Panc1 (cell line): ENCODE data around the gene KIAA2012. TPM values are rescaled to one million over a fixed set of nuclear protein-coding genes. Genes with fewer than 3 reads are reported as not detected.

ENCODE experiments used
- ATAC-seq: fragments of 200-7000 bp; cut with Tn5 transposase; 2 replicates; pipeline ENCODE4 v1.9.1; 2020; ENCODE audit warnings: mild to moderate bottlenecking, moderate library complexity
- BruUV-seq: library from RNA; stranded (reverse); fragments of 400-500 nt; replicated peaks from 2 replicates; lab custom pipeline; 2021; lab: Mats Ljungman, UMichigan
- CTCF ChIA-PET: fragments of 300-600 bp; sonication (Branson Sonifier 250); formaldehyde crosslinking; loops from one replicate; lab custom pipeline; 2022; ENCODE audit warnings: antibody characterized with exemption; lab: Charles Lee
- POLR2A ChIA-PET: fragments of 300-600 bp; sonication (Branson Sonifier 250); formaldehyde crosslinking; loops from one replicate; lab custom pipeline; 2022; ENCODE audit warnings: antibody characterized with exemption; lab: Charles Lee
- DNase-seq: peaks from one replicate; pipeline ENCODE4 v3.0.0-alpha.2; 2010; ENCODE audit warnings: low read depth, low spot score
- H3K27ac ChIP-seq: 2 replicates; pipeline ENCODE4 v1.5.1; 2011; ENCODE audit warnings: mild to moderate bottlenecking, low read length, inconsistent platforms
- H3K27me3 ChIP-seq: fragments of 200-500 bp; sonication (Bioruptor generic); 2 replicates; pipeline ENCODE4 v1.6.0; 2014; ENCODE audit warnings: low read length, inconsistent platforms; ENCODE audit not compliant: control insufficient read depth, insufficient read depth
- H3K36me3 ChIP-seq: fragments of 200-500 bp; sonication (Bioruptor generic); 2 replicates; pipeline ENCODE4 v1.5.1; 2014; ENCODE audit warnings: inconsistent platforms, mild to moderate bottlenecking, low read length, moderate library complexity; ENCODE audit not compliant: control insufficient read depth, insufficient read depth
- H3K4me1 ChIP-seq: 2 replicates; pipeline ENCODE4 v1.5.1; 2011; ENCODE audit warnings: inconsistent platforms, mild to moderate bottlenecking, low read length, moderate library complexity; ENCODE audit not compliant: control insufficient read depth, insufficient read depth
- H3K4me3 ChIP-seq, 2 experiments: 2 replicates each; pipeline ENCODE4 v1.5.1; 2011 to 2012; ENCODE audit warnings: low read depth in 2 of 2, low read length in 2 of 2, mild to moderate bottlenecking in 2 of 2, inconsistent platforms in 1 of 2, moderate library complexity in 1 of 2
- H3K9me3 ChIP-seq: fragments of 200-500 bp; sonication (Bioruptor generic); 2 replicates; pipeline ENCODE4 v1.5.1; 2014; ENCODE audit warnings: low read depth, mild to moderate bottlenecking, inconsistent platforms, low read length, moderate library complexity; ENCODE audit not compliant: control insufficient read depth, insufficient read depth
- POLR2AphosphoS5 ChIP-seq: IDR thresholded peaks from 2 replicates; pipeline ENCODE4 v1.6.1; 2012; ENCODE audit warnings: mild to moderate bottlenecking, low read depth, low read length, moderate library complexity
- SIN3A ChIP-seq: IDR thresholded peaks from 2 replicates; pipeline ENCODE4 v1.6.1; 2012; ENCODE audit warnings: low read depth, mild to moderate bottlenecking, low read length, moderate library complexity, borderline replicate concordance; ENCODE audit not compliant: insufficient read depth
- TCF7L2 ChIP-seq: IDR thresholded peaks from 2 replicates; pipeline ENCODE4 v1.6.1; 2011; ENCODE audit warnings: mild to moderate bottlenecking, low read depth, low read length, inconsistent platforms
- in situ Hi-C: cut with HindIII; loops from 2 replicates; pipeline ENCODE4 v1.10.0; 2016; ENCODE audit warnings: low sequenced_read_pairs, low pct_unique_long_range_greater_than_20kb
- intact Hi-C: fragments of 100-400 bp; cut with micrococcal nuclease; formaldehyde crosslinking; loops from one replicate; pipeline ENCODE4 v1.10.0; 2022; ENCODE audit not compliant: unreplicated experiment
- total RNA-seq: library from RNA; stranded (reverse); gene quantifications from one replicate; pipeline ENCODE4 v1.2.1, GENCODE V29; 2021; ENCODE audit not compliant: unreplicated experiment
- TF ChIP-seq, protein P1 (sequence below): fragments of 450-650 bp; IDR thresholded peaks from 2 replicates; pipeline ENCODE4 v1.5.1; 2017; ENCODE audit warnings: mild to moderate bottlenecking
- TF ChIP-seq, protein P2 (sequence below), 2 experiments: IDR thresholded peaks; 2 replicates each; pipeline ENCODE4 v1.6.1; 2011 to 2012; ENCODE audit warnings: low read depth in 2 of 2, control low read depth in 1 of 2, low read length in 1 of 2, mild to moderate bottlenecking in 1 of 2, moderate library complexity in 1 of 2; ENCODE audit not compliant: insufficient read depth in 1 of 2

Gene KIAA2012
- total RNA-seq, 1 experiment from 2014 or later = not detected

DNA sequence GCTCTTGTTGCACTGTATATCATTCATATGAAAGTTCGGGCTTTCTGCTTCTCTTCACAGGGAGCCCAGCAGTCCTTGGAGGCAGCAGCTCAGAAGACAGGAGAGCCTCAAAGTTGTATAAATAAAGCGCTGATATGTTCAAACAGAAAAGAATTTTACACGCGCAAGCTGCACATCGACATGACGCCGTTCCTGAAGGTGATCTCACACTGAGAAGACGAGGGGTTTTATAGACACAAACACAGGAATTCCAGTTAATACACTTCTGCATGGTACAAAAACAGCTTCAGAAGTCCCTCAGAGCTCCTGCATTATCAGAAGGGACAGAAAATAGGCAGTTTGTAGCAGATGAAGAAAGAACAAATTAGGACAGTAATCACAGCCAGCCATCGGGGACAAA lies 81.6 kb downstream of the KIAA2012 start:
- BruUV-seq = no TSS peak
- in situ Hi-C loops (no loop called here), intact Hi-C loops (loop anchor here (5.0 kb wide), 1 partner anchor 292 kb away; no protein-coding TSS in a partner anchor)
- ChIA-PET POLR2A (no interaction called here), CTCF (interaction anchor here (0.6 kb wide), 1 partner anchor 41 kb away, joined by 3 read pairs; no protein-coding TSS in a partner anchor)
- DNase-seq (no peak), ATAC-seq (no peak)
- Histone ChIP-seq H3K9me3 (no peaks in the 10 kb centered on the region), H3K36me3 (no peaks in the 10 kb centered on the region), H3K27me3 (no peaks in the 10 kb centered on the region), H3K4me1 (peaks cover under 1% of the 10 kb centered on the region; the same call in 1 of the 2 replicates), H3K4me3 (no peak overlapping the region), H3K27ac (no peak overlapping the region)
- TF ChIP-seq TCF7L2 (no peak), SIN3A (no peak), POLR2AphosphoS5 (no peak)
- TF ChIP-seq, protein P1, sequence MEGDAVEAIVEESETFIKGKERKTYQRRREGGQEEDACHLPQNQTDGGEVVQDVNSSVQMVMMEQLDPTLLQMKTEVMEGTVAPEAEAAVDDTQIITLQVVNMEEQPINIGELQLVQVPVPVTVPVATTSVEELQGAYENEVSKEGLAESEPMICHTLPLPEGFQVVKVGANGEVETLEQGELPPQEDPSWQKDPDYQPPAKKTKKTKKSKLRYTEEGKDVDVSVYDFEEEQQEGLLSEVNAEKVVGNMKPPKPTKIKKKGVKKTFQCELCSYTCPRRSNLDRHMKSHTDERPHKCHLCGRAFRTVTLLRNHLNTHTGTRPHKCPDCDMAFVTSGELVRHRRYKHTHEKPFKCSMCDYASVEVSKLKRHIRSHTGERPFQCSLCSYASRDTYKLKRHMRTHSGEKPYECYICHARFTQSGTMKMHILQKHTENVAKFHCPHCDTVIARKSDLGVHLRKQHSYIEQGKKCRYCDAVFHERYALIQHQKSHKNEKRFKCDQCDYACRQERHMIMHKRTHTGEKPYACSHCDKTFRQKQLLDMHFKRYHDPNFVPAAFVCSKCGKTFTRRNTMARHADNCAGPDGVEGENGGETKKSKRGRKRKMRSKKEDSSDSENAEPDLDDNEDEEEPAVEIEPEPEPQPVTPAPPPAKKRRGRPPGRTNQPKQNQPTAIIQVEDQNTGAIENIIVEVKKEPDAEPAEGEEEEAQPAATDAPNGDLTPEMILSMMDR = no peak
- TF ChIP-seq, protein P2, sequence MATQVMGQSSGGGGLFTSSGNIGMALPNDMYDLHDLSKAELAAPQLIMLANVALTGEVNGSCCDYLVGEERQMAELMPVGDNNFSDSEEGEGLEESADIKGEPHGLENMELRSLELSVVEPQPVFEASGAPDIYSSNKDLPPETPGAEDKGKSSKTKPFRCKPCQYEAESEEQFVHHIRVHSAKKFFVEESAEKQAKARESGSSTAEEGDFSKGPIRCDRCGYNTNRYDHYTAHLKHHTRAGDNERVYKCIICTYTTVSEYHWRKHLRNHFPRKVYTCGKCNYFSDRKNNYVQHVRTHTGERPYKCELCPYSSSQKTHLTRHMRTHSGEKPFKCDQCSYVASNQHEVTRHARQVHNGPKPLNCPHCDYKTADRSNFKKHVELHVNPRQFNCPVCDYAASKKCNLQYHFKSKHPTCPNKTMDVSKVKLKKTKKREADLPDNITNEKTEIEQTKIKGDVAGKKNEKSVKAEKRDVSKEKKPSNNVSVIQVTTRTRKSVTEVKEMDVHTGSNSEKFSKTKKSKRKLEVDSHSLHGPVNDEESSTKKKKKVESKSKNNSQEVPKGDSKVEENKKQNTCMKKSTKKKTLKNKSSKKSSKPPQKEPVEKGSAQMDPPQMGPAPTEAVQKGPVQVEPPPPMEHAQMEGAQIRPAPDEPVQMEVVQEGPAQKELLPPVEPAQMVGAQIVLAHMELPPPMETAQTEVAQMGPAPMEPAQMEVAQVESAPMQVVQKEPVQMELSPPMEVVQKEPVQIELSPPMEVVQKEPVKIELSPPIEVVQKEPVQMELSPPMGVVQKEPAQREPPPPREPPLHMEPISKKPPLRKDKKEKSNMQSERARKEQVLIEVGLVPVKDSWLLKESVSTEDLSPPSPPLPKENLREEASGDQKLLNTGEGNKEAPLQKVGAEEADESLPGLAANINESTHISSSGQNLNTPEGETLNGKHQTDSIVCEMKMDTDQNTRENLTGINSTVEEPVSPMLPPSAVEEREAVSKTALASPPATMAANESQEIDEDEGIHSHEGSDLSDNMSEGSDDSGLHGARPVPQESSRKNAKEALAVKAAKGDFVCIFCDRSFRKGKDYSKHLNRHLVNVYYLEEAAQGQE (IDR thresholded peaks at IDR 0.05; ENCODE audit: insufficient read depth in 1 of 2, low read depth in 2 of 2, low read length in 1 of 2) = no peak

DNA sequence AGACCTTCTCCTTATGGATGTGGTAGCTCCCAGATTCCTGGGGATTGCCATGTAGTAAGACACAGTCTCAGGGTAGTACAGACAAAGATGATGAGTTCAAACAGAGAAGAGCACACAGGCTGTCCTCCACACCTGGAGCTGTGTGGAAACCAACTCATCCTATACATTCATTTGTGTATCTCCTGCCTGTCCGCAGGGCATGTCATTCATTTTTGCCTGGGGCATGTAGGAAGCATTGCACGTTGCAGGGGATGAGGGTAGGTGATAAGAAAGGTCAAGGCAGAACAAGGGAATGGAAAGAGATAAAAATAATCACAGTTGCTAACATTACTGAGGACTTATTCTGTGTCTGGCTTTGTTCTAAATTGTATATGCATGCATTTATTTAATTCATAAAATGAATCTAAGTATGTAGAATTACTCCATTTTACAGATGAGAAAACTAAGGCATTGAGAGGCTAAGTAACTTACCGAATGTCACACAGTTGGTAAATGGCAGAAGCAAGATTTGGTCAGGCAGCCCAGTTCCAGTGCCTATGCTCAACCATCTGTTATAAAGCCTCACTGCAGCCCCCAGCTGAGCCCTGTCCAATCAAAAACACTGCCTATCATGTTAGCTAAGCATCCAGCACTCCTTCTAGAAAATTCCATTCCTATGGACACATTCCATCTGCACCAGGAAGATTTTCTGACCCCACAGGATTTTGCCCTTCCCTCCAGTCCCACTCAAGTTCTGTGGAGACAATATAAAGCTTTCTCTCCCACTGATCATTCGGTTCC lies 84.3 kb downstream of the KIAA2012 start:
- CTCF ChIA-PET = no interaction called here
- in situ Hi-C loops = no loop called here
- no TSS peak for BruUV-seq

More for the DNA sequence above, 84.3 kb downstream of the KIAA2012 start:
- POLR2A ChIA-PET = no interaction called here
- Histone ChIP-seq H3K4me3 (no peak overlapping the region), H3K4me1 (no peaks in the 10 kb centered on the region), H3K36me3 (no peaks in the 10 kb centered on the region), H3K27ac (no peak overlapping the region), H3K27me3 (no peaks in the 10 kb centered on the region), H3K9me3 (no peaks in the 10 kb centered on the region)
- no peak for DNase-seq
- no peak for ATAC-seq
- TF ChIP-seq POLR2AphosphoS5 = no peak
- TF ChIP-seq SIN3A = no peak
- TF ChIP-seq, protein P1 = no peak
- TF ChIP-seq, protein P2 (IDR thresholded peaks at IDR 0.05; ENCODE audit: insufficient read depth in 1 of 2, low read depth in 2 of 2, low read length in 1 of 2) = no peak
- no peak for TF ChIP-seq TCF7L2
- intact Hi-C loops = loop anchor here (5.0 kb wide), 1 partner anchor 295 kb away; no protein-coding TSS in a partner anchor
